EH (cell line): ENCODE measurements around the gene MOXD1.

ENCODE experiments used
- DNase-seq: peaks from one replicate; pipeline ENCODE4 v3.0.0-alpha.2; 2015; ENCODE audit warnings: low read depth

Gene MOXD1

DNA sequence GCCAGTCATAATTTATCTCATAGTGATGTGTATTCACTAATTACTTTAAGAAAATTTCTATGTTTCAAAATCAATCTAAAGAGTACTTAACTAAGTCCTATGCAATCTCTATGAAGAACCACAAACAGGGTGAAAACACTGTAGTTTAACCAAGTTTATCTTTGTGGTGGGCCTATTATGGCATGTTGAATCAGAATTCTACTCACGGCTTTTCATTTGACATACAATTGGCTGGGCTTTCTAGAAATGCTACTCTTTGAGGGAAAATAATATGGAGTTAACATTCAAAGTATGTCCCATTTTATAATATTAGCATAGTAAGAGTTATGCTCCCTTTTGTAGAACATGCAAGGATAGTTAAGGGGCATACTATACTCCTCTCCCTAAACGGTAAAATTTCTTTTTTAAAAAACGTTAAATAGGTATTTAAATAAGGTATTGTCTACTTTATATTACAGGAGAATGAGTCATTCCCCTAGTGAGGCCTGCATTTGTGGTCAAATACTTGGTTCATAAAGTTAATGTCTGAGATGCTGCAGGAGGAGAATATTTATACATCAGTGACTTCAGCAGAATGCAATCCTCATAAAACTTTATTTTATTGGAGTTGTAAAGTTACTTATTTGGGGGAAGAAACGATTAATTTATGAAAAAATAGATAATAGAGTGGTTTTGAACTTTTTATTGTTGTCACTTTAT is 1.8 kb downstream of the MOXD1 start:
- DNase-seq: peak; percentile 87

DNA sequence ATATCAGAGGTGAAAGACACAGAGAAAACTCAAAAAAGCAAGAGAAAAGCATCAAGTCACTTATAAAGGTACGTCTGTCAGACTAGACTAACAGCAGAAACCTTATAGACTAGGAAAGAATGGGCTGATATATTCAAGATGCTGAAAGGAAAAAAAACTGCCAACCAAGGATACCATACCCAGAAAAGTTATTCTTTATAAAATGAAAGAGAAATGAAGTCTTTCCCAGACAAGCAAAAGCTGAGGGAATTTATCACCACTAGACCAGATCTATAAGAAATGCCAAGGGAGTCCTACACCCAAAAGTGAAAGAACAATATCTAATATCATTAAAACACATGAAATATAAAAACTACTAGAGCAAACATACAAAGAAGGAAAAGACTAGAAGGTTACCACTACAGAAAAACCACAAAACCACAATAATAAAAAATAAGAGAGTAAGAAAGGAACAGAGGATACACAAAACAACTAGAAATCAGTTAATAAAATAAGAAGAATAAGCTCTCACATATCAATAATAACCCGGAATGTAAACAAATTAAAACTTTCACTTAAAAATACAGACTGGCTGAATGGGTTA is 6.2 kb downstream of the MOXD1 start:
- DNase-seq: no peak

DNA sequence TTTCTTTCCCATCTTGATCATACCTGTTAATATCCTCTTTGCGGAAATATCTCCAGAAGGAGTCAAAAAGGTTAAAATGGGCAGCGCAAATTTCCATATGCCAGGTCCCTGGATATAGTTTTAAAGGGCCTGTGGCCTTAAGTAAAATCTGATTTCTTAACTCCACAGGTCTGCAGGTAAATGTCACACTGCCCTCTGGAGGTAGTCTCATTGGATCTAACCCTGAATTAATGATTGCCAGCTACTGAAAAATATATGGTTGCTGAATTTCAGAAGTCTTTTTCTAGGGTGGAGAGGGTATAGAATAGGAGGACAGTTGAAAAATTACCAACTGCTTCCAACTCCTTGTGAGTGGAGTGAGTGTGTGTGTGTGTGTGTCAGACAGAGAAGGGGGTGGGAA is 8.5 kb downstream of the MOXD1 start:
- no peak for DNase-seq

DNA sequence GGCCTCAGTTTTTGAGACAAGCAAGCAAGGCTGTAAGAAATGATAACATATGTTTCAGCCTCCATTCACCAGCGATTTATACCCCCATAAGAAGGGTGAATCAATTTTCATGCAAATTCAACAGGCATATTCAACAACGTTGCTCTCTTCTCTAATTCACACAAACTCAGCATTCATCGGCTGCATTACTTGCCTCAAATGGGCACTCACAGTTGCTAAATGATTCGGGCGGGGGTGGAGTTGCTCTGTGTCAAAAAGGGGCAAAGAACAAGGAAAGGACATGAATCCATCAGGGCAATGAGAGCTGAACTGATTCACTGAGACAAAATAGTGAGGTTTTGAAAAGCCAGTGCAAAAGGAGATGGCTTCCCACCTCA is 9.0 kb downstream of the MOXD1 start:
- no peak for DNase-seq

DNA sequence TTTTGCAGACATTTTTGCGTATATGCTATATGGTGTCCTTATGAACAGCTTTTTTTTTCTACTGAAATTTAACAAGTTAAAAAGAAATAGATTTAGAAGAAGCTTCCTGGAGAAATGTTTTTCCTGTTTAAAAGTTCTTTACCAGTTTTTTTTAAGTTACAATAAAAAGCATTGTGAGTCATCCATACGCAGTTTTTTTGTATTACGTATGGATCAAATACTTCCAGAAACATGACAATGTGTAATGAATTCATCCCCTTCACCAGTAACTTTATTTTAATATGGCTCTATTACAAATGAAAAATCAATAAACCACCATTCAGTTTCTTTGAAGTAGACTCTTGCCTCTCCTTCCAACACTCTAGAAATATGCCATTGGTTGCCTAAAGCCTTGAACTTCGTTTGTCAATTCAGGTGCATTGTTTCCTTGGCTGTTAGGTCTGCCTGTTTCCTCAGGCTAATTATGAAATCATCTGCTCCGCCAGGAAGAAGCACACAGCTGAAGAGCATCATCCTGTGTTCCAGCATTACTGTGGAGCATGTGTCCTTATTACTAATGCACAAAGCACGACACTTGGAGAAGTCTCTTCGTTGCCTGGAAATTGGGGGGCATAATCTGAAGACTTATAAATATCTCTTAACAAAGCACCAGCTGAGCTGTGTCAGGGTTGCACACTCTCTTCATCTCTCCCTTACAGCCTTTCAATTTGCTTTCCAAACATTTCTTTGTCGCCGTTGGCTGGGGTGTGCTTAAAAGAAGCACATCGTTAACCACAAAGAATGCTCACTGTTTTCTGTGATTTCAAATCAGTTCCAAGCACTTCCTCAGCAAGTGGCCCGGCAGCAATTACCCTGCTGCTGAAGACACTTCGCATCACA is 9.6 kb downstream of the MOXD1 start:
- peak; percentile 93 for DNase-seq

DNA sequence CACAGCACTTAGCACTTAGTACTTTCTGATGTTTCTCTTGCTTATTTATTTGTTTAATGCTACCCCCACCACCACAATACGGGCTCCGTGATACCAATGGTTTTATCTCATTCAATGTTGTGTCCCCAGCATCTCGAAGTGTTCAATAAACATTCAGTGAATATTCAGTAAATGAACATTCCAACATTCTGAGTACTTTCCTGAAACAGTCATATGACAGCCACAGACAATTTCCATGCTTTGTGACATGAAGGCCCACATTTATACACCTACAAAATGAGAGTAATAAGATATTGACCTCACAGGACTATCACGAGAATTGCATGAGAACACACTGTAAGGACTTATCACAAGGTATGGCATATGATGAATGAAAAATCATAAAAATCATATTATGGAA is 10.8 kb downstream of the MOXD1 start:
- DNase-seq: no peak

DNA sequence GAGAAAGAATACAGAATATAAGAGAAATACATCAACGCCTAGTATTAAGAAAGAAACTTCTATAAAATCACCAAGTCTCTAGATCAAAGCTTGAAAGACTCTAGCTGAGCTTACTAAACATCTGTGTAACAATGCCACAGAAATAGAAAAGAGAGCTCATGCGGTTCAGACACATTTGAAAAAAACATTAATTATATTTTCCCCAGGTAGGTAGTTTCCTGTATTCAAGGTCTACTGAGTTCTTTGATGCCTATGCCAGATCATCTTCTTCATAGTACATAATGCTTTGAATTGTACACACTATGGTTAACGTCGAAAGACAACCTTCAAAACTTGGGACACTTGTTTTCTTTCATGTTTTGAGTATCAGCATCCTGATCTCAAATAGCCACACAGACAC is 11.3 kb downstream of the MOXD1 start:
- no peak for DNase-seq

DNA sequence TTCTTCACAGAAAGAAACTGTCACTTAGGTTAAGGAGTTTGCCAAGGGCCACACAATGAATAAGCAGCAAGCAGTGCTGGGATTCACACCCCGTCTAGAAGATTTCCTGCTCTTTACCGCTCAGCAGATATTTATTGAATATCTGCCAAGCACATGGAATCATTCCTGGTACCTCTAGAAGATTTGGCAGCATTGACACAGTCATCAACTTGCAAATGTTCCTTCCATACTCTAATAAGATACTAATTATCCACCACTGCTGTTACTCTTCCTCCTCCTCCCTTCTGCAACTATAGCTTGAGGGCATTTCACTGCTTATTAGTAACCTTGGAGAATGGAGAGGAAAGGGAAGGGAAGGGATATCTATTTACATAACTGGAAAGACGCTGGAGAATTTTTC is 13.0 kb downstream of the MOXD1 start:
- peak; percentile 63 for DNase-seq

DNA sequence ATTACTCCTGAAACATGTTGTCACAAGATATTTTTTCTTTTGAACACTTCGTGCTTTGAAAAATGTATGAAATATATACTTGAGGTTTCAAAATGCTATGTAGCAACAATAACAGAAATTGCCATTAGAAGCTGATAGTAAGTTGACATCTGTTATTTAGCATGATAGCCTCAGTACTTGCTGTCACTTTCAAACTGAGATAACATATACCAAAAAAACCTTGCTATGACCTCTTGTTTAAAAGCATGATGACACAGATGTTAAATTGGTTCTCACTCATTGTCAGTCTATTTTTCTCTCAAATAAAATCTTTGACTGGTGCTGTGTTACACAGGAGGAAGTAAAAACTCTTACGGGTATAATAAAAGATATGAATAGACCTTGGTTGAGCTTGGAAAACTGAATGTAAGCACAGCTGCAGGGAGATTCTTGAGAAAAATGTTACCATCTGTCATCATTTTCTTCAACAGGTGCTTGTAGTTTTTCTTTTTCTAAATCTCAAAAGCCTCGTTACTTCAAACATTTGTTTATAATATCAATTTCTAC is 18.6 kb downstream of the MOXD1 start:
- DNase-seq: no peak

DNA sequence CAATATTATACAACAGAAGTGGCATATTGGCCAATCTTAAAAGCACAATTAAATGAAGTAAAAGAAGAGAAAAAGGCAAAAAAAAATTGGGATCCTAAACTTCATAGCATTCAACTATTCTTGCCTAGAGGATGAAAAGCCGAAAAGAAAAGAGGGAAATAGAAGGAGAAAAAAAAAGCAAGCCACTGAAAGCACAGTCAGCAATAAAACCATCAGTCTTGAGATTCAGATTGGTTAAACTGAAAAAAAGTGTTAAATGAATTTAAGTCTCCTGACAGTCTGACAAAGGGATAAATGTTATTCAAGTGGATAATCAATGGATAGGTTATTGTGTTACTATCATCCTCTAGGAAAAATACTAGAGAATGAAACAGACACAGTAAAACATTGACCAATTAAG is 19.9 kb downstream of the MOXD1 start:
- DNase-seq: no peak

DNA sequence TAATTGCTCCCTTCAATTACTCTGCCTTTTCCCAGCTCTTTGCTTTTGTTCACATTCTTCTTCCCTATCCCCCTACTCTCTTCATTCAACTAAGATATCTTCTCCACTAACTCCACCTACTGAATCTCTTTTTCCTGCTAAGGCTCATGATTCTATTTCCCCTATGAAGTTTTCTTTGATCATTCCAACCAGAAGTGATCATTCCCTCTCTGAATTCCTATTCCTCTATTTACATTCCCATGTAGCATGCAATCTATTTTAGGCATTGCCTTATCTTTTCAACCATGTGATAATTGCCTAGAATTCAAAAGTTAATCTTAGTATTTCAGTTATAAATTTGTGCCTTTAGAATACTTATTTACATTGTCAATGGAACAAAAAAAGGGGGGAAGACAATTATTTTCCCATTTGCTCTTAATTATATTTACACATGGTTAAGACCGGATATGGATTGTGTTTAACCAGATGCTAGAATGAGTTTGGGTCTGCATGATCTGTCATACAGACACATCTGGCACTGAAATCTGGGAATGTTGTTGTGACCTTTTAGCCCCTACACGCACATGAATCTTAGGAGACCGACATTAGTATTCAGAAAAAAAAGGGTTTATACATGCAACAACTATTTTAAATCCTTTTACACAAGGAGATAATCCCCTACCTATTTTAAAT is 20.8 kb downstream of the MOXD1 start:
- peak; percentile 31 for DNase-seq

DNA sequence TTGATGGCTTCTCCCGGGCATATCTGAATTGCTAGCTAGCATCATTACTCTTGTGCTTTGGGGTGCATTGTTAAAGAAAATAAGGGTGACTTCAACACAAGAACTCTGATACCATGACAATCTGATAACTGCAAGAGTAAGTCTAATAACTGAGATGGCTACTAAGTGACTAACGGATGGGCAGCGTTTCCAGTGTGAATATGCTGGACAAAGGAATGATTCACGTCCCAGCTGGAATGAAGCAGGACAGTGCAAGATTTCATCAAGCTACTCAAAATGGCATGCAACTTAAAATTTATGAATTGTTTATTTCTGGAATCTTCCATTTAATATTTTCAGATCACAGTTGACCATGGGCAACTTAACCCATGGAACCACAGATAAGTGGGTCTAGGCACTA is 31.7 kb downstream of the MOXD1 start:
- peak; percentile 87 for DNase-seq

DNA sequence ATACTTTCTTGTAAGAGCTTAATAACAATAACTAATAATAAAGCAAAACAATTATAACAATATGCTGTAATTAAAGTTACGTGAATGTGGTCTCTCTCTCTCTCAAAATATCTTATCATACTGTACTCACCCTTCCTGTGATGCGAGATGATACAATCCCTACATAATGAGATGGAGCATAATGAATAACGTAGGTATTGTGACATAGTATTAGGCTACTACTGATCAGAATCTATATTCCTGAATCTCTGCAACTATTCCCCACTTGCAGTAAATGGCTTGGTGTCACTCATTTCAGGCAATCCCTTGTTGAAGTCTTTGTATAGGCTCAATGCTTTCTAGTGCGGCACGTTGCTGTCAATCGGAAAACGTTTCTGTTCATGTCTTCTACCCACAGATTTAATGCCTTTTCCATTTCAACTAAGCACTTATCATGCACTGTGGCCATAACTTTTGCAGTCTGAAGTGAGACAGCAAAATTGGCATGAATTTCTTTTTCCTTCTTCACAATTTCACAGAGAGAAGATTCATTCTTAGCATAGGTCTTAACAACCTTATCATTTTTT is 32.3 kb downstream of the MOXD1 start:
- no peak for DNase-seq

DNA sequence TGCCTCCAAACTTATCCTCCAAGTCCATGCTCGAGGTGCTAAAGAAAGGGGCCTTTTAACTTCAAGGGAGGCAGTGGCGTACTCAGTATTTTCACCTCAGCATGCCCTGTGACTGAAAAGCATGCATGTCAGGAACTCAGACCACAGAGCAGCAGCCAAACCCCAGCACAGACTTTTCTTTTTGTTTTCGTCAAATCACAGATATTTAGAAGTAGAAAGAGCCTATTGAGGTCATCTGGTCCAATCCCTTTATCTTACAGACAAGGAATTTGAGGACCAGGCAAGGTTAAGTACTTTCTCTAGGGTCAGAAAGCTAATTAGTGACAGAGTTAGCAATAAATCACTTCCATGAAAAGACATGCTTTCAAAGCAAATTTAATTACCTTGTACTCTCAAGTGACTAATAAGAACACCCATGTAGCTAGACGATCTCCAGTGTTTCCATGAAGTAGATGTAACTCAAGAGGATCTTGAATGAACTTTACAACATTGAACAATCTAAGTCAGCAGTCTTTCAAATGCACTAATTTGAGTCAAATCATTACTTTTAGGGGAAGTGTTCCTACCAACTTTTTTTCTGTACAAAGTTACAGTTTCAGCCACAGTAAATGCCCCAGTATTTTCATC is 35.9 kb downstream of the MOXD1 start:
- DNase-seq: peak; percentile 29

DNA sequence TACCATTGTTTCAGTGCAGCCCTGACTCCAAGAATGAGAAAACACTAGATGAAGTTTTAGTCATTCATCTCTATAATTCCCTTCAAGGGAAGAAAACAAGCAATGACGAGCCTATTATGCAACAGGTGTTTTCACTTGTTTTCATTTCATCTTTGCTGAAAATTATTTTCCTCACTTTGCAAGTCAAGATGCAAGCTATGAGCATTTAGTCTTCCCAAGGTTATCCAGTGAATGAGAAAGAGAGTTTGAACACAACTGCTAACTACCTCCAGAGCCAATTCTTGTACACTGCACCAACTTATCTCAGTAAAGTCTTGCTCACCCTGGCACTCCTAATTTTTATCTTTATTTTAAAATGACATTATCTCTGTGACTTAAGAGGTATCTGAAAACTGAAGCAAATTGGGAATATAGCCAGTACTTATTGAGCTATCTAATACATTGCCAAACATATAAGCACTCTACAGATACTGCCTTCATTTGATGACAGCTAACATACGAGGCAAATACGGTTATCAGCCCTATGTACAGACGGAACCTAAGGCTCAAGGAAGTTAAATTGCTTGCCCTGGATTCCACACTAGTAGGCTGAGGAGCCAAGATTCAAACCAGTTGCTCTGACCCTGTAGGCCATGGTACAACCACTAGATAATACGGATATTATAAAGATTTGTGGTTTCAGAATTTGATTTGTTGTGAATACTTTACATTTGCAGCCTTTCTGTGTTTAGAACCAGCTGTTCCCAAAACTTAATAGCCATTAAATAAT is 36.8 kb downstream of the MOXD1 start:
- DNase-seq: no peak

DNA sequence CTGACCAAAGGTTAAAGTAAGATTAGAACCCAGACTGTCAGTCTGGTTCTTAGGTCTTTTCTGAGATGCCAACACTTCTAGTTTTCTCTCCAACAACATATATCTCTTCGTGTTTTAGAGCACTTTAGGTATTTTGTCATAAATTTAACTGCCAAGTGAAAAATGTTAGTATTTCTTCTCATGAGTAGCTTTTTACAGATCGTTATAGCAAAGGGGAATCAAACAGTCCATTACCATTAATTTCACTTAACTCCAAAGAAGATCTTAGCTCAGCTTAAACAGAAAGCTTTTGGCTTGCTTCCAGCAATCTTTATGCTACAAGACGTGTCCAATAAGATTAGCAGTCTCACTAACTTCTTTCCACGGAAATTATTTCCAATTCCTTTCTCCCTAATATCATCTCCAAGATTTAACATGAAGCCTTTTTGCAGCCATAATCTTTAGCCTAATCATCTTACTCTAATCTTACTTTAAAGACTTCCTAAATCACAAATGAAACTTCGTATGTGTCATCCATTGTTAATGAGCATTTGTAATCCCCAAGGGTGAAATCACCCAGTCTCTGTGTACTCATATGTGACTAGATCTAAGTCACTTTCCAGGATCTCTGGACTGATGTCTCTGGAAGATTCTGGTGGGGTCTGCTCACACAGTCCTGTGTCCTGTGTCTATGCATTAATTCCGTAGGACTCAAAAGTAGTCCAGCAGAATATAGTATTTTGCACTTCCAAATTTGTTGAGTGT is 38.7 kb downstream of the MOXD1 start:
- DNase-seq: peak; percentile 10

DNA sequence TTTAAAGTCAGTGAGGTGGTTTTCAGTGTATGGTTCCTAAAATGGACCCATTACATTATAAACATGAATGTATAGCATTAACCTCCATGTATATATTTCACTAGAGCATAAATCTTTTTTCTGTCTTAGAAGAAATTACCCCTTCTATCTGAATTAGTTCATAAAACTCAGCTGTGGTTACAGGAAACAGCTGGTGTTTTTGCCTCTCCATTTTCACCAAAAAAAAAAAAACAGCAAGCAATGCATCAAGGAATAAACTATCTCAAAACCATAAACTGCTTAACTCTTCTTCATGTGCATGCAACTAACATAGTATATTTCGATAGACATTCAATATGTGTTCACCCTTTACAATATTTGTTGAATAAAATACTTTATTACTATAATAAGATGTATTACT is 40.2 kb downstream of the MOXD1 start:
- no peak for DNase-seq

DNA sequence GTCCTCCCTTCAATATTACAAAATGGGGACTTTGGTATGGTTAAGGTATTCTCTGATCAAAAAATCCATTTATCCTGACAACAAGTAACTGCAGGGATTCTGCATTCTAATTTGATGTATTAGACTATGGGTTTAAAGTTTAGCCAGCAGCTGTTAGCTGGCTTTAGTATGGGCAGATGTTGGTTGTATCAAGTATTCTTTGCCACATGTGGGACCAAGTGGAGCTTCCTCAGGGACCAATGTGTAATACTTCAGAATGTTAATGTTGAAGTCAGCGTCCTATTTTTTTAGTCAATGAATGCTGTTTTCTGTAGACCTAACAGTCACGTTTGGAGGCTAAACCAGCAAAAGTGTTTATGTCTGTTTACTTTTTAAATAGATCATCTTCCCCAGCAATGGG is 41.4 kb downstream of the MOXD1 start:
- DNase-seq: no peak

DNA sequence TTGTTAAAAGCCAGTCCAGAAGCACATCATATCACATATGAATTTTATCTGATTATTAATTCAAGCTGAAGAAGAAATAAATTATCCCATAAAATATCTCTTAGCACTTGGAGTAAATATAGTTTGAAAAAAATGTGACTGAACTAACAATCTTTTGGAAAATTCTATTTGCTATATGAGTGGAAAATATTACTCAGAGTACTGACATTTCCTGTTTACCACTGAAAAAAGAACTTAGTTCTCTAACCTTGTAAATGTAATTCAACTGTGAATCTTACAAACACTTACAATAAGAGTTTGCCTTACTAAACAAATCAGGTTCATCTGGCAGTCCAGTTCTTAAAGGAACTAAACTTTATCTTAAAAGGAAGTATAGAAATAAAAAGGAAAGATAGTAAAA is 44.2 kb downstream of the MOXD1 start:
- DNase-seq: peak; percentile 62

DNA sequence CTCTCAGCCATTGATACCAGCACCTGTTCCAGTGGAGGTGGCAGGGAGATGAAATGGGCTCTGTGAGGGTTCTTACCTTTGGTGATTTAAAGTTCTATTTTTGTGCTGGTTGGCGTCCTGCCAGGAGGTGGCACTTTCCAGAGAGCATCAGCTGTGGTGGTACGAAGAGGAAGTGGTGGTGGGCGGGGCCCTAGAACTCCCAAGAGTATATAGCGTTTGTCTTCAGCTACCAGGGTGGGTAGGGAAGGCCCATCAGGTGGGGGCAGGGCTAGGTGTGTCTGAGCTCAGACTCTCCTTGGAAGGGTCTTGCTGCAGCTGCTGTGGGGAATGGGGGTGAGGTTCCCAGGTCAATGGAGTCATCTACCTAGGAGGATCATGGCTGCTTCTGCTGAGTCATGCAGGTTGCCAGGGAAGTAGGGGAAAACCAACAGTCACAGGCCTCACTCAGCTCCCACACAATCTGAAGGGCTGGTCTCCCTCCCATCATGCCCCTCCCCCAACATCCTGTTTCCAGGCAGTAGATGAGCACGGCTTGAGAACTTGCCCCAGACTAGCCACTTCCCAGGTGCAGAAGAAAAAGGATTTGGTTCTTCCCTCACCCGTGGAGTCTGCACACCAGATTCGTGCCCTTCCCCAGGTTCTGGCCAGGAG is 46.6 kb downstream of the MOXD1 start:
- peak; percentile 28 for DNase-seq
